ENCODE data around the gene MYCN.
A peak's percentile ranks its signal among the peaks of the same experiment; 100 is the strongest.

Gene MYCN

DNA sequence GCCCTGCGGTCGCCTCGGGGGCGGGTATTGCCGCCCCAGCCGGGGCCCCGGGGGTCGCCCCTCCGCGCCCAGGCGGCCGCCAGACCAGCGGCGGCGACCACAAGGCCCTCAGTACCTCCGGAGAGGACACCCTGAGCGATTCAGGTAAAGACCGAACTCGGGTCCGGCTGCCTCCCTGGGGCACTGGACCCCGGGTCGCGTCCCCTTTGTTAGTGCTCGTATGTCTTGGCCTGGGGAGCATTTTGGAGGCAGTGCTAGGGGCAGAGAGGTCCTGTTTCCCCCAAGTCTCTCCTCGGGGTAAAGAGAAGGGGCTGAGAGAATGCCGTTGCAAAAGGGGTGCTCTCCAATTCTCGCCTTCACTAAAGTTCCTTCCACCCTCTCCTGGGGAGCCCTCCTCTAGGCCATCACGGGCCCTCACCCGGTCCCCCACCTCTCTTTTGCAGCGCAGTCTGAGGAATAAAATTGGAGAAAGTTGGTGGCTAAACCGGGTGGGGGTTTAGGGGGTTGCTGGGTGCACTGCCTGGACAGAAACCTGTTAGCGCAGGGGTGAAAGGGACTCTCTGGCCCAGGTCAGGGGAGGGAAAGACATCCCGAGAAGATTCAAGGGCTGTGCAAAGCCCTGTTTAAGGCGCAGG lies 2.5 kb downstream of the MYCN start:
- Histone ChIP-seq H3K4me3 (ENCODE audit: low read length) (no peak overlapping the region; the same call in 1 of the 2 replicates), H3F3A (ENCODE audit: insufficient read depth, low read length) (0 out of 2 replicates have a peak, but pooled peaks cover 4% of the 10 kb centered on the region), H3K27ac (ENCODE audit: low read length) (no peak overlapping the region), H3K4me1 (ENCODE audit: low read length) (0 out of 2 replicates have a peak, but pooled peaks cover 4% of the 10 kb centered on the region), H3K4me2 (ENCODE audit: low read depth, low read length) (peak overlapping the region; percentile 30; the same call in 1 of the 2 replicates), H4K20me1 (ENCODE audit: insufficient read depth, low read length) (no peaks in the 10 kb centered on the region), H3K9me3 (replicated peaks; ENCODE audit: insufficient read depth, low read length) (no peaks in the 10 kb centered on the region), H3K36me3 (replicated peaks; ENCODE audit: insufficient read depth, low read length) (no peaks in the 10 kb centered on the region), H3K27me3 (replicated peaks; ENCODE audit: insufficient read depth, low read length) (no peaks in the 10 kb centered on the region), H3K9ac (ENCODE audit: low read length) (no peak overlapping the region), H3K9me2 (replicated peaks; ENCODE audit: insufficient read depth, low read length) (no peaks in the 10 kb centered on the region), H2AFZ (ENCODE audit: low read length) (no peak overlapping the region), H3K79me2 (ENCODE audit: low read length) (peaks cover 18% of the 10 kb centered on the region)
- TF ChIP-seq, protein P1, sequence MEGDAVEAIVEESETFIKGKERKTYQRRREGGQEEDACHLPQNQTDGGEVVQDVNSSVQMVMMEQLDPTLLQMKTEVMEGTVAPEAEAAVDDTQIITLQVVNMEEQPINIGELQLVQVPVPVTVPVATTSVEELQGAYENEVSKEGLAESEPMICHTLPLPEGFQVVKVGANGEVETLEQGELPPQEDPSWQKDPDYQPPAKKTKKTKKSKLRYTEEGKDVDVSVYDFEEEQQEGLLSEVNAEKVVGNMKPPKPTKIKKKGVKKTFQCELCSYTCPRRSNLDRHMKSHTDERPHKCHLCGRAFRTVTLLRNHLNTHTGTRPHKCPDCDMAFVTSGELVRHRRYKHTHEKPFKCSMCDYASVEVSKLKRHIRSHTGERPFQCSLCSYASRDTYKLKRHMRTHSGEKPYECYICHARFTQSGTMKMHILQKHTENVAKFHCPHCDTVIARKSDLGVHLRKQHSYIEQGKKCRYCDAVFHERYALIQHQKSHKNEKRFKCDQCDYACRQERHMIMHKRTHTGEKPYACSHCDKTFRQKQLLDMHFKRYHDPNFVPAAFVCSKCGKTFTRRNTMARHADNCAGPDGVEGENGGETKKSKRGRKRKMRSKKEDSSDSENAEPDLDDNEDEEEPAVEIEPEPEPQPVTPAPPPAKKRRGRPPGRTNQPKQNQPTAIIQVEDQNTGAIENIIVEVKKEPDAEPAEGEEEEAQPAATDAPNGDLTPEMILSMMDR (IDR thresholded peaks at IDR 0.05; ENCODE audit: low read length), result no peak
- TF ChIP-seq EZH2 (optimal IDR thresholded peaks at IDR 0.05; ENCODE audit: low read depth, low read length), result no peak
- no peak for TF ChIP-seq EZH2phosphoT487 (IDR thresholded peaks at IDR 0.05; ENCODE audit: low read length)
- no peak for DNase-seq

DNA sequence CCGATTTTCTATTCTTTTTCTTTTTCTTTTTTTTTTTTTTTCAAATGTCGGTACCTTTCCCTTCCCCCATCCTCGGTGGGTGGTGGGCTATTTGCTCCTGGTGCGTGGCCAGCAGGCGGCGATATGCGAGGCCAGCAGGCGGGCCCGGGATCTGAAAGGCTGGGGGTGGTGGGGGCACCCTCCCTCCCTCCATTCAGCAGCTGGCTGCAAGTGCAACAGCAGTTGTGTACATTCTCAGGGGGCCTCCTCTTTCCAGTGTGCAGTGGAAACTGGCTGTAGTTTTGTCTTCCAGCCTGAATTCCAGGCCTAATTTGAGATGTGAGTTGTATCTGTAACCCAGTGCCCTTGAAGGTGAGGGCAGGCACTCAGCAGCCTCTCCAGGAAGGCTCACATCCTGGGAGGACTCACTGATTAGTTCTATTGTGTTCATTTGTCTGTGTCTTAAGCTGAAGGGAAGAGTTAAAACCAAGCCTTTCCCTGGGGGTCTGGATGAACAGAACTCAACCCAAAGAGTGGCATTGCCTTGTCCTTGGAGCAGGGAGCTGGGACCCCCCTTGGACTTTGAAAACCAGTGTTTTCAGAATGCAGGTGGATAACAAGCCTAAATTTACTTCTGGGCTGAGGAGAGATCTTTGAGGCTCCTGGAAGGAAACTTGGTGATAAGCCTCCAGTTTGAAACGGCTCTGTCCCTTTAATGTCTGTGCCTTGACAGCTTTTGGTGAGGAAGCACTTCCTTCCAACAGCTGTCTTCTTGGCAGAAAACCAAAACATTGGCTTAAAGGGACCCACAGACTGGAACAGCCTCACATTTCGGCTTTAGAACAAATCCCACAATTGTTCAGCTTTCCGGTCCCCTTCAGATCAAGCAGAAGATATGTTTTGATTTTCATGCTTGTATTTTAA lies 3.3 kb downstream of the MYCN start:
- no peaks in the 10 kb centered on the region for H3K27me3 ChIP-seq (replicated peaks; ENCODE audit: insufficient read depth, low read length)
- H2AFZ ChIP-seq (ENCODE audit: low read length), result no peak overlapping the region
- H3K36me3 ChIP-seq (replicated peaks; ENCODE audit: insufficient read depth, low read length), result no peaks in the 10 kb centered on the region
- H3K79me2 ChIP-seq (ENCODE audit: low read length), result peaks cover 18% of the 10 kb centered on the region
- no peaks in the 10 kb centered on the region for H4K20me1 ChIP-seq (ENCODE audit: insufficient read depth, low read length)
- 0 out of 2 replicates have a peak, but pooled peaks cover 4% of the 10 kb centered on the region for H3K4me1 ChIP-seq (ENCODE audit: low read length)
- H3K9me2 ChIP-seq (replicated peaks; ENCODE audit: insufficient read depth, low read length), result no peaks in the 10 kb centered on the region
- H3K9me3 ChIP-seq (replicated peaks; ENCODE audit: insufficient read depth, low read length), result no peaks in the 10 kb centered on the region
- H3K9ac ChIP-seq (ENCODE audit: low read length), result no peak overlapping the region
- H3K4me2 ChIP-seq (ENCODE audit: low read depth, low read length), result peak overlapping the region; percentile 30; the same call in 1 of the 2 replicates
- H3K4me3 ChIP-seq (ENCODE audit: low read length), result no peak overlapping the region
- 0 out of 2 replicates have a peak, but pooled peaks cover 4% of the 10 kb centered on the region for H3F3A ChIP-seq (ENCODE audit: insufficient read depth, low read length)
- no peak for DNase-seq
- TF ChIP-seq, protein P1 (IDR thresholded peaks at IDR 0.05; ENCODE audit: low read length), result peak; percentile 36
- no peak for TF ChIP-seq EZH2 (optimal IDR thresholded peaks at IDR 0.05; ENCODE audit: low read depth, low read length)
- H3K27ac ChIP-seq (ENCODE audit: low read length), result no peak overlapping the region

GRCh38 chr2:15944325-15945017 lies 4.1 kb downstream of the MYCN start:
- no peaks in the 10 kb centered on the region for H3K36me3 ChIP-seq (replicated peaks; ENCODE audit: insufficient read depth, low read length)

More at GRCh38 chr2:15944325-15945017, 4.1 kb downstream of the MYCN start:
- TF ChIP-seq EZH2 (optimal IDR thresholded peaks at IDR 0.05; ENCODE audit: low read depth, low read length) (no peak), EZH2phosphoT487 (IDR thresholded peaks at IDR 0.05; ENCODE audit: low read length) (no peak)
- TF ChIP-seq, protein P1 (IDR thresholded peaks at IDR 0.05; ENCODE audit: low read length), result no peak
- Histone ChIP-seq H3K4me1 (ENCODE audit: low read length) (no peaks in the 10 kb centered on the region), H3F3A (ENCODE audit: insufficient read depth, low read length) (0 out of 2 replicates have a peak, but pooled peaks cover 4% of the 10 kb centered on the region), H2AFZ (ENCODE audit: low read length) (no peak overlapping the region), H3K79me2 (ENCODE audit: low read length) (peaks cover 18% of the 10 kb centered on the region), H3K4me2 (ENCODE audit: low read depth, low read length) (no peak overlapping the region), H3K27ac (ENCODE audit: low read length) (no peak overlapping the region), H3K27me3 (replicated peaks; ENCODE audit: insufficient read depth, low read length) (no peaks in the 10 kb centered on the region), H3K9me3 (replicated peaks; ENCODE audit: insufficient read depth, low read length) (no peaks in the 10 kb centered on the region), H3K4me3 (ENCODE audit: low read length) (no peak overlapping the region), H4K20me1 (ENCODE audit: insufficient read depth, low read length) (no peaks in the 10 kb centered on the region), H3K9ac (ENCODE audit: low read length) (no peak overlapping the region), H3K9me2 (replicated peaks; ENCODE audit: insufficient read depth, low read length) (no peaks in the 10 kb centered on the region)
- DNase-seq, result no peak
